ENCODE results near the gene CABP4. TPM values are rescaled to one million over a fixed set of nuclear protein-coding genes. Genes with fewer than 3 reads are reported as not detected.
"Not testable (repeated sequence)": the region's sequence is repeated elsewhere in the genome, so short reads cannot be mapped to it uniquely, and the experiment has no call there.

The CABP4 gene
- total RNA-seq, 1 donor from 2014 or later, result 0.35 TPM

GRCh38 chr11:67463680-67464410 is 8.7 kb downstream of the CABP4 start:
- Mint-ChIP-seq H3K9me3 (ENCODE audit: unreplicated experiment) (no peaks in the 10 kb centered on the region), H3K4me3 (ENCODE audit: unreplicated experiment) (peak overlapping the region; percentile 80), H3K36me3 (ENCODE audit: unreplicated experiment) (no peaks in the 10 kb centered on the region), H3K27ac (ENCODE audit: unreplicated experiment) (peak overlapping the region; percentile 64), H3K27me3 (ENCODE audit: unreplicated experiment) (no peaks in the 10 kb centered on the region), H3K4me1 (ENCODE audit: unreplicated experiment) (peaks cover 26% of the 10 kb centered on the region)
- DNase-seq (ENCODE audit: extremely low spot score, unreplicated experiment), result no peak
- TF ChIP-seq, protein P1, sequence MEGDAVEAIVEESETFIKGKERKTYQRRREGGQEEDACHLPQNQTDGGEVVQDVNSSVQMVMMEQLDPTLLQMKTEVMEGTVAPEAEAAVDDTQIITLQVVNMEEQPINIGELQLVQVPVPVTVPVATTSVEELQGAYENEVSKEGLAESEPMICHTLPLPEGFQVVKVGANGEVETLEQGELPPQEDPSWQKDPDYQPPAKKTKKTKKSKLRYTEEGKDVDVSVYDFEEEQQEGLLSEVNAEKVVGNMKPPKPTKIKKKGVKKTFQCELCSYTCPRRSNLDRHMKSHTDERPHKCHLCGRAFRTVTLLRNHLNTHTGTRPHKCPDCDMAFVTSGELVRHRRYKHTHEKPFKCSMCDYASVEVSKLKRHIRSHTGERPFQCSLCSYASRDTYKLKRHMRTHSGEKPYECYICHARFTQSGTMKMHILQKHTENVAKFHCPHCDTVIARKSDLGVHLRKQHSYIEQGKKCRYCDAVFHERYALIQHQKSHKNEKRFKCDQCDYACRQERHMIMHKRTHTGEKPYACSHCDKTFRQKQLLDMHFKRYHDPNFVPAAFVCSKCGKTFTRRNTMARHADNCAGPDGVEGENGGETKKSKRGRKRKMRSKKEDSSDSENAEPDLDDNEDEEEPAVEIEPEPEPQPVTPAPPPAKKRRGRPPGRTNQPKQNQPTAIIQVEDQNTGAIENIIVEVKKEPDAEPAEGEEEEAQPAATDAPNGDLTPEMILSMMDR (IDR thresholded peaks at IDR 0.05), result no peak

DNA sequence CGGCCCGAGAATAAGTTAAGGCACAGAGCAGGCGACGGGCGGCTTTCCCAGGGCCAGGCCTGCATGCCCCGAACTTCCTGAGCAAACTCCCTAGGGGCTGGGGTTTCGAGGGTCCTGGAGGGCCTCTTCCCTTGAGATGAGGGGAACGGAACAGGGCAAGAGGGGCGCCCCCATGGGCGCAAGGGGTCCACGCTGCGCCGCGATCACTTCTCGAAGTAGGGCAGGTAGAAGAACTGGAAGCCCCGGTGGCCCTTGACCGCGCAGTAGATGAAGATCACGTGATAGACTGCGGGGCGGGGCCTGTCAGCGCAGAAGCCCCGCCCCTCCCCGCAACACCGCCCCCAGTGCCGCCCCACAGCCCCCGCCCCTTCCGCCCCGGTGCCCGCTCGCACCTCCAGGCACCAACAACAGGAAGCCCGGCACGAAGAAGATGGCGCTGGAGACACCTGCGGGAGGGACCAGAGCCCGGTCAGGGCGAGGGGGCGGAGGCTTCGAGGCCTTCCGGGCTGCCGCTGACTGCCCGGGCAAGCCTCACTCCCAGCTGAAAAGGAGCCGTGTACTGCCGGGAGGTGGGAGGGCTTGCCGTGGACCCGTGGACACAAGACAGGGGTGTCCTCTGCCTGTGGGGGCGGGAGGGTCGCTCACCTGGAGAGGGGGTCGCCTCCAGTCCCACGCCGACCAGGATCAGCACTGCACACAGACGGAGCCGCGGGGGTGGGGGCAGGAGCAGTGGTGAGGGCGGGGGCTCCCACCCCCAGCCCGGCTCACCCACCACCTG is 9.4 kb downstream of the CABP4 start:
- peak; percentile 92 for DNase-seq (ENCODE audit: extremely low spot score, unreplicated experiment)
- TF ChIP-seq, protein P1 (IDR thresholded peaks at IDR 0.05), result no peak
- H3K4me3 Mint-ChIP-seq (ENCODE audit: unreplicated experiment), result peak overlapping the region; percentile 80
- H3K27ac Mint-ChIP-seq (ENCODE audit: unreplicated experiment), result peak overlapping the region; percentile 76
- H3K4me1 Mint-ChIP-seq (ENCODE audit: unreplicated experiment), result peaks cover 30% of the 10 kb centered on the region
- no peaks in the 10 kb centered on the region for H3K9me3 Mint-ChIP-seq (ENCODE audit: unreplicated experiment)
- H3K27me3 Mint-ChIP-seq (ENCODE audit: unreplicated experiment), result no peaks in the 10 kb centered on the region
- H3K36me3 Mint-ChIP-seq (ENCODE audit: unreplicated experiment), result no peaks in the 10 kb centered on the region

GRCh38 chr11:67465189-67465510 is 10.0 kb downstream of the CABP4 start:
- Mint-ChIP-seq H3K36me3 (ENCODE audit: unreplicated experiment) (no peaks in the 10 kb centered on the region), H3K4me1 (ENCODE audit: unreplicated experiment) (peaks cover 33% of the 10 kb centered on the region), H3K27ac (ENCODE audit: unreplicated experiment) (peak overlapping the region; percentile 76), H3K27me3 (ENCODE audit: unreplicated experiment) (no peaks in the 10 kb centered on the region), H3K9me3 (ENCODE audit: unreplicated experiment) (no peaks in the 10 kb centered on the region), H3K4me3 (ENCODE audit: unreplicated experiment) (peak overlapping the region; percentile 80)
- TF ChIP-seq, protein P1 (IDR thresholded peaks at IDR 0.05), result no peak
- no peak for DNase-seq (ENCODE audit: extremely low spot score, unreplicated experiment)

DNA sequence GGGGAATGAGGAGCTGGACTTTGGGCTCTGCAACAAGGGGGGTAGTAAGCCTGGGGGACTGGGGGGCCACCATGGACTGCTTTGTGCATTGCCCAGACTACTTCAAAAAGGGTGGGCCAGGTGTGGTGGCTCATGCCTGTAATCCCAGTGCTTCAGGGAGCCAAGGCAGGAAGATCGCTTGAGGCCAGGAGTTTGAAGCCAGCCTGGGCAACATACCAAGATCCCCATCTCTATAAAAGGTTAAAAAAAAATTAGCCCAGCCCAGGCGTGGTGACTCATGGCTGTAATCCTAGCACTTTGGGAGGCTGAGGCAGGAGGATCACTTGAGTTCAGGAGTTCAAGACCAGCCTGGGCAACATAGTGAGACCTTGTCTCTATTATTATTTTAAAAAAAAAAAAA is 10.4 kb downstream of the CABP4 start:
- H3K4me3 Mint-ChIP-seq (ENCODE audit: unreplicated experiment), result peak overlapping the region; percentile 80
- not testable (repeated sequence) for H3K9me3 Mint-ChIP-seq (ENCODE audit: unreplicated experiment); H3K27me3 Mint-ChIP-seq (ENCODE audit: unreplicated experiment); H3K36me3 Mint-ChIP-seq (ENCODE audit: unreplicated experiment); DNase-seq (ENCODE audit: extremely low spot score, unreplicated experiment)
- peak overlapping the region; percentile 76 for H3K27ac Mint-ChIP-seq (ENCODE audit: unreplicated experiment)
- peaks cover 33% of the 10 kb centered on the region for H3K4me1 Mint-ChIP-seq (ENCODE audit: unreplicated experiment)

DNA sequence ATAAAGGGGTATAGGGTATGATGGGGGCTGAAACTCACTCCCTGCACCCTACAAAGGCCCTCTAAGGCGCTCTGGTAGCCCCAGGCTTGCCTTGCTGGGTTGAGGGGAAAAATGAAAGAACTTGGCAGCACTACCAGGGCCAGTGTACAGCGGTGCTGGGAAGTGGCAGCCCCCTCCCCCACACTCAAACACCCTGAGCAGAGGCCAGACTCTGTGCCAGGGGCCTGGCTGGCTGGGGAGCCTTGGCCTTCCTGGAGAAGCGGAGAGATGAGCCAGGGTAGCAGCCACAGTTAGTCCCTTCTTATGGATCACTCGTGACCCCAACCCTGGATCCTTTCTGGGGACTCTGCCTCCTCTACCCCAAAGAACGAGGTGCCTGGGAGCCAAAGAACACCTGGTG is 11.2 kb downstream of the CABP4 start:
- Mint-ChIP-seq H3K36me3 (ENCODE audit: unreplicated experiment) (no peaks in the 10 kb centered on the region), H3K27ac (ENCODE audit: unreplicated experiment) (no peak overlapping the region), H3K9me3 (ENCODE audit: unreplicated experiment) (no peaks in the 10 kb centered on the region), H3K4me3 (ENCODE audit: unreplicated experiment) (no peak overlapping the region), H3K4me1 (ENCODE audit: unreplicated experiment) (peaks cover 33% of the 10 kb centered on the region), H3K27me3 (ENCODE audit: unreplicated experiment) (no peaks in the 10 kb centered on the region)
- DNase-seq (ENCODE audit: extremely low spot score, unreplicated experiment), result no peak
- TF ChIP-seq, protein P1 (IDR thresholded peaks at IDR 0.05), result no peak

Measured in osteocyte (in vitro differentiated cells).